HG03135 (cell line): ENCODE measurements around the gene LCP1.

Experiments used
- ATAC-seq: cut with Tn5 transposase; IDR thresholded peaks from one replicate; pipeline ENCODE4 v1.9.1; 2021; ENCODE audit warnings: mild to moderate bottlenecking, moderate library complexity; ENCODE audit not compliant: unreplicated experiment

Gene LCP1

GRCh38 chr13:46129955-46130618 is 51.9 kb downstream of the LCP1 start:
- no peak for ATAC-seq

GRCh38 chr13:46129124-46129523 is 52.9 kb downstream of the LCP1 start:
- no peak for ATAC-seq

DNA sequence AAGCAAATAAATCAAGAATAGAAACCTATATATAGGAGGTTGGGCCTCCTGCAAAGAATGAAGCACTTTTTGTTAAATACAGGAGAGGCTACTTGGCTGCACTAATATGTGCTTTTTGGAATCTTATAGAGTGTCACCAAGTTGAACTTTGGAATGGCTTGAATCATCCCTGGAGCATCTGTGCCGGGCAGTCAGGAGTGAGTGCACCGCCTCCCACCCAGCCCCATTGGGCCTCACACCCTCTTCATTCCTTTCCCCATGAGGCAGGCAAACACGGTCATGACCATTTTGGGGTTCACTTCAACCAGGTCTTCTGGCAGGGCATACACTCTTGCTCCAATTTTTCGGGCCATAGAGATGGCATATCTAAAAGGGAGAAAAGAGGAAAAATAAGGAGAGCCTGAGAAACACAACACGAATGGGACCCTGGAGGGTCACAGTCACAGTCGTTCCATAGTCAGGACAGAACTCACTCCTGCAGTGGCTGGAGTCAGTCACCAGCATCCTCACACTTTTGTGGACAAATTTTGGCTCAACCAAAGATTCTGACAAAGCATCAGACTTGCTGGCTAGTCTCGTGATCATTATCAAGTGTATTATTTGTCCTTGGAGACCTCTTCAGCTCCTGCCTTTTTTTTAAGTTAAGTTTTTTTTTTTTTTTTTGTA is 54.5 kb downstream of the LCP1 start:
- ATAC-seq, result no peak

- ATAC-seq, result peak; percentile 71
Measured at GRCh38 chr13:46126552-46127357, 55.2 kb downstream of the LCP1 start.

GRCh38 chr13:46126056-46126455 is 55.9 kb downstream of the LCP1 start:
- no peak for ATAC-seq

DNA sequence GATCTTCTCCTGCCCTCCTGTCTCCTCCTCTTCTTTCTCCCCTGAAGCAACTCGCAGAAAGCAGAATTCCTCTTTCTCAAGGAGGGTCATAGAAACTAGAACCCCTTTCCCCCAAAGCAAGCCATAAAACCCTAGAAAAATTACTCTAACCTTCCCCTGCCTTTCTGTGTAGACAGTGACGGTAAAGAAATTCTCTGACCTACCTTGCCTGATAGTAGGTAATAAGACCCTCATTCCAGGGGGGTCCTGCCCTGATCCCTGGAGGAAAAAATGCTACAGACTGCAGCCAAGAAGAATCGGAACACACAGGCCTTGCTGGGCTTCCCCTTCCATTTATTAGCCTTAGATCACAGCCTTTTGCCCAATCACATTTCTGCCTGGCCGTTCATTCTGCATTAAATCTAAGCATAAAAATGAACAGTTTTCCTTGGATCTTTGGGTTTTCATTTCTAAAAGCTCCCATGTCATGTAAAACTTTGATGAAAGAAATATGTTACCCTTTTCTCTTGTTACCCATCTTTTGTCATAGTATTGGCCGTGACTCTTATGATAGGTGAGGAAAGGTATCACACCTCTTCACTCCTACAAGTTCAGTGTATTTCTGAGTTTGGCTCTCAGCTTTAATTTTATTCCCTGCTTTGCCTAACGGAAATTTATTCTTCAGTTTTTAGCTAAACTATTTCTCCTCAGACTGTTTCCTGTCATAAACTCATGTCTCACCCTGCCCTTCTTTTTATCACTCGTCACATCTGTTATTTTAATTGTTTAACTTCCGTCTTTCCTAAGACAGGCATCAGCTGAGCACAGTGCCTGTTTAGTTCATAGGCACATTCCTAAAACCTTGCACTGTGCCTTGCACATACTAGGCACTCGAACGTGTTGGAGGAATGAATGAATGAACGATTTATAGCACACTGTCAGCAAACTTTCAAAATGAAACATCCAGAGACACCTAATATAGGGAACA is 56.7 kb downstream of the LCP1 start:
- no peak for ATAC-seq

DNA sequence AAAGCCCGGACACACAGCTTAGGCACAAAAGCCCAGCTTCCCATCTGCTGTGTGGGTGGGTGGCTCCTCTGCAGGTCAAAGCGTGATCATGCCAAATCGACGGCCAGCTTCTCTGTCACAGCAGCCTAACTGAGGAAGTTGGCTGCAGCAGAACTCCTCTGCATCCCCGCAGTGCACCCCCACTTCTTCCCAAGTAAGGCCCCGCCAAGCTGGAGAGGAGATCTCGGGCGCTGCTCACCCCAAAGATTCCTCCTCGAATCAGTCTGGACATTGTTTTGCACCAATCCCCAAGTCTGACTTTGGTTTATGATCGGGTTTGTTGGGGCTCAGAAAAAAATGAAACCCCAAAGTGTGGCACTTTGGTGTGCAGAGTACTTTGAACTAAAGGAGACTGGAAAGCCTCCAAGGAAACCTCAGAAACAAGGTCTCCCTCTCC is 57.4 kb downstream of the LCP1 start:
- ATAC-seq, result no peak

GRCh38 chr13:46122304-46122703 is 59.7 kb downstream of the LCP1 start:
- ATAC-seq, result no peak

DNA sequence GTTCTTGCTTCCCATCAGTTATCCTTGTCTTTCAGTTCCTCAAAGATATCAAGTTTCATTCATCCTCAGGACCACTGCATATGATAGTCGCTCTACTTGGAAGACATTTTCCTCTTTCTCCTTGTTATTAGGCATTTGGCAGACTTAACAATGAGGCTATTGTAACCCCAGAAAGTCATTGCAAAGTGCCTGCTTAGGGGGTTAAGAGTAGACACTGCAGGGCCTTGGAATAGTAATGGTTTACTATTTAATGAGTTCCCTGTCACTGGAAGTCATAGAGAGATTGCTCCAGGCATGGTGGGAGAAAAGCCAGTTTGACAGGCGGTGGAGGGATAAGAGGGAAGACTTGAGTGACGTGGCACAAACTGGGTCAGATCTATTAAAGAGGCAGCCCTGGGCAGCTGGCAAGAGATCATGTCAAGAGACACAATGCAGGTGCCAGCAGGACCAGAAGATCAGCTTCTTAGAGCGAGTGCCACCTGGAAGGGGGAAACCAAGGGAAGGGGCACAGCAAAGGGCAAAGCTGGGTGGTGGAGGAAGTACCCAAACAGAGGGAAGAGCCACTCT is 60.3 kb downstream of the LCP1 start:
- no peak for ATAC-seq

GRCh38 chr13:46121033-46121432 is 60.9 kb downstream of the LCP1 start:
- ATAC-seq, result no peak

DNA sequence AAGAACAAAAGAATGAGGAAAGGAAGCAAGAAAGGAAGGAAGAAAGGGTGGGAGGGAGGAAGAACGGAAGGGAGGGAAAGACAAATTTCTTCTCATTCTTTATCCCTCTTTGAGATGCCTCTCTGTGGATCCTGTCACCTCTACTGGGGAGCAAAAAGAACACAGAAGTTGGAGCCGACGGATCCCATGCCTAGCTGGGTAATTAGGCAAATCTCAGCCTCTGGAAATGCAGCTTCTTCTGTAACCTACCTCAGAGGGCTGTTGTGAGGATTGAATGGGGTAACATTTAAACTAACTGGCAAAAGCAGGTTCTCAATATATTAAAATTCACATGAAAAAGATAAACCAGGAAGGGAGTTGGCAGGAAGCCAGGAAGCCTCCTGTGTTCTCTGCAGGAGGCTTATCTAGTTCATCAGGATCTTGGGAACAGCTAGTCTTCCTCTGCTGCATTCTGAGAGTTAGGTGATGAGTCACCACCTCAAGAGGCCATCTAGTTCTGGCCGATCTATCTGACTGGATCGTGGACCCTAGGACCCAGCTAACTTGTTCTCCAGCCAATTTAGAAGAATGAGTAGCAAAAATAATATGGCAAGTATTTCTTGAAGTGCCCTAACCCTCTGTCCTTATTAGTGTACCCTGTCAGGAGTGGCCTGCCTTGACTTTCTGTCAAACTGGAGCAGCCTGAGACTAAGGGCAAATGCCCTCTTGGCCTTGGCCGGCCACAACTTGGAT is 61.9 kb downstream of the LCP1 start:
- ATAC-seq, result no peak

GRCh38 chr13:46116653-46117502 is 65.1 kb downstream of the LCP1 start:
- no peak for ATAC-seq

GRCh38 chr13:46114613-46115012 is 67.4 kb downstream of the LCP1 start:
- no peak for ATAC-seq

GRCh38 chr13:46113596-46113995 is 68.4 kb downstream of the LCP1 start:
- ATAC-seq, result no peak

GRCh38 chr13:46111151-46111550 is 70.8 kb downstream of the LCP1 start:
- no peak for ATAC-seq

GRCh38 chr13:46109451-46109850 is 72.5 kb downstream of the LCP1 start:
- no peak for ATAC-seq

DNA sequence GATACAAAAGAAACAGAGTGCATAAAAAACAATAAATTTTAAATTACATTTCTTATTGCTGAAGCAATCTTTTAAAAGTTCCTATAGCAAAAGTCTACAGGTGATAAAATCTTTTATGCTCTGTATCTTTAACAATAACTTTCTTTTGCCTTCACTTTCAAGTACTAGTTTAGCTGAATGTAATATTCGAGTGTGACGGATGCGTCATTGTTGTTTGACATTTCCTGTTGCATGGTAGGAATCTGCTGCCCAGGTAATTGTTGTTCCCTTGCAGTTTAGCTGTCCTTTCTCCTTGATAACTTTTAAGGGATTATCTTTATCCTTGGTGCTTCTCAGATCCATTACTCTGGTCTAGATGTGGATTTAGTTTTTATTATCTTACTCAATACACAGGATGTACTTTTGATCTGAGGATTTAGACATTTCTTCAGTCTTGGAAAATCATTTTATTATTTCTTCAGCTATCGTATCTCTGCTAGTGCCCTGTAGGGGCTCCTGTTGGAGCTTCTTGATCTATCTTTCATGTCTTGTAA is 75.1 kb downstream of the LCP1 start:
- ATAC-seq, result no peak

GRCh38 chr13:46104868-46105267 is 77.1 kb downstream of the LCP1 start, which contains the start of gene CPB2:
Gene CPB2 (minus strand): TSS chr13:46105033. CDS start chr13:46105009, 24 bp downstream.
- no peak for ATAC-seq
